ENCODE measurements around the gene TRHDE.

- TF ChIP-seq CTCF (conservative IDR thresholded peaks at IDR 0.05) (no peak), EZH2 (IDR thresholded peaks at IDR 0.05; ENCODE audit: low read depth) (no peak)
Measured at GRCh38 chr12:72684491-72684890, 412.3 kb downstream of the TRHDE start.

All from PC-9 (cell line).